Measurements from ENCODE around the gene RGS13. TPM values are rescaled to one million over a fixed set of nuclear protein-coding genes. Genes with fewer than 3 reads are reported as not detected.
"Not testable (repeated sequence)": the region's sequence is repeated elsewhere in the genome, so short reads cannot be mapped to it uniquely, and the experiment has no call there.

RGS13 gene
- total and polyA plus RNA-seq, 12 donors: 0.12 to 0.15 (median 0.13) TPM; not detected in 9

- H3K4me1 ChIP-seq: no peaks in the 10 kb centered on the region
- 61 to 75% methylated on average over 1 of the region's 1 CpG for WGBS, 2 donors
- H3K27me3 ChIP-seq: no peaks in the 10 kb centered on the region
- H3K4me3 ChIP-seq: no peak overlapping the region
- ATAC-seq (no peak), DNase-seq (no peak)
- no peak for TF ChIP-seq CTCF (IDR thresholded peaks at IDR 0.05)
- intact Hi-C loops (cut with DNase I): no loop called here
- H3K36me3 ChIP-seq: no peaks in the 10 kb centered on the region
- no peak overlapping the region for H3K27ac ChIP-seq
- H3K9me3 ChIP-seq: peaks cover 0 to 16% (median 0%) of the 10 kb centered on the region in 11 donors
These were observed 46.4 kb downstream of the RGS13 start for GRCh38 chr1:192682335-192682734.

GRCh38 chr1:192683081-192683480 lies 47.1 kb downstream of the RGS13 start:
- WGBS, 2 donors: 97 to 98% methylated on average over 4 of the region's 4 CpGs
- intact Hi-C loops (cut with DNase I); ATAC-seq: not testable (repeated sequence)

GRCh38 chr1:192689459-192689858 lies 53.5 kb downstream of the RGS13 start:
- H3K27ac ChIP-seq: no peak overlapping the region
- H3K9me3 ChIP-seq: peaks cover 0 to 5% (median 0%) of the 10 kb centered on the region in 11 donors
- DNase-seq: no peak
- intact Hi-C loops (cut with DNase I): no loop called here
- no peaks in the 10 kb centered on the region for H3K36me3 ChIP-seq
- H3K27me3 ChIP-seq: no peaks in the 10 kb centered on the region
- H3K4me3 ChIP-seq: no peak overlapping the region
- no peak for TF ChIP-seq CTCF (IDR thresholded peaks at IDR 0.05)
- H3K4me1 ChIP-seq: no peaks in the 10 kb centered on the region
- no peak for ATAC-seq

More at GRCh38 chr1:192683081-192683480, 47.1 kb downstream of the RGS13 start:
- not testable (repeated sequence) for H3K4me1 ChIP-seq, H3K27me3 ChIP-seq, H3K4me3 ChIP-seq, DNase-seq, H3K36me3 ChIP-seq, H3K27ac ChIP-seq
- peaks cover 0 to 16% (median 0%) of the 10 kb centered on the region in 11 donors for H3K9me3 ChIP-seq

GRCh38 chr1:192691041-192691440 lies 55.1 kb downstream of the RGS13 start:
- DNase-seq: no peak
- WGBS, 2 donors: 40 to 69% methylated on average over 1 of the region's 1 CpG
- no peaks in the 10 kb centered on the region for H3K27me3 ChIP-seq
- peaks cover 0 to 3% (median 0%) of the 10 kb centered on the region in 11 donors for H3K9me3 ChIP-seq
- H3K4me1 ChIP-seq: no peaks in the 10 kb centered on the region
- TF ChIP-seq CTCF (IDR thresholded peaks at IDR 0.05): no peak
- no peaks in the 10 kb centered on the region for H3K36me3 ChIP-seq
- ATAC-seq: no peak
- H3K4me3 ChIP-seq: no peak overlapping the region
- intact Hi-C loops (cut with DNase I): no loop called here
- no peak overlapping the region for H3K27ac ChIP-seq

- ATAC-seq: no peak
- 86 to 90% methylated on average over 2 of the region's 2 CpGs for WGBS, 2 donors
These were observed 60.1 kb downstream of the RGS13 start for GRCh38 chr1:192696082-192696481.

More at GRCh38 chr1:192696082-192696481, 60.1 kb downstream of the RGS13 start:
- no peak for DNase-seq
- H3K36me3 ChIP-seq: no peaks in the 10 kb centered on the region
- H3K4me3 ChIP-seq: no peak overlapping the region
- intact Hi-C loops (cut with DNase I): no loop called here
- no peak for TF ChIP-seq CTCF (IDR thresholded peaks at IDR 0.05)
- H3K4me1 ChIP-seq: peaks cover 0 to 7% (median 0%) of the 10 kb centered on the region in 9 donors
- peaks cover 0 to 3% (median 0%) of the 10 kb centered on the region in 11 donors for H3K9me3 ChIP-seq
- no peaks in the 10 kb centered on the region for H3K27me3 ChIP-seq
- no peak overlapping the region for H3K27ac ChIP-seq

Data from heart right ventricle (tissue), 16 donors.